ENCODE measurements around the gene NOS1.
"Not testable (repeated sequence)": the region's sequence is repeated elsewhere in the genome, so short reads cannot be mapped to it uniquely, and the experiment has no call there.

The NOS1 gene

DNA sequence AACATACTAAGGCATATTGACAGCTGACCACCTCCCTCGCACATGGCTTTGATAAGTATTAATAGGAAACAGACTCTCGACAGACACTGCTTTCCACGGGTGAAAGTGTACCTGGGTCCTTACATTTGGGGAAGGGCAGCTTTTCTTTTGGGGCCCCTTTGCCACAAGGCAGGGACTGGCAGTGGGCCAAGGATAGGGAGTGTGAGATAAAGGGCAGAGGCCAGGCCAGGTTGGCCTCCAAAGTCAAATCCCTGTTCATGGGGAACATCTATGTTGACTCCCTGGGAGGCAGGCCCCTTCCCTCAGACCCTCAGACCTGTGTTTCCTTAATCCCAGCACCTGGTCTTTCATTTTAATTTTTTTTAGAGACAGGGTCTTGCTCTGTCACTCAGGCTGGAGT, 151.8 kb downstream of the NOS1 start:
- no peak for DNase-seq (ENCODE audit: low read depth in 2 of 2)

DNA sequence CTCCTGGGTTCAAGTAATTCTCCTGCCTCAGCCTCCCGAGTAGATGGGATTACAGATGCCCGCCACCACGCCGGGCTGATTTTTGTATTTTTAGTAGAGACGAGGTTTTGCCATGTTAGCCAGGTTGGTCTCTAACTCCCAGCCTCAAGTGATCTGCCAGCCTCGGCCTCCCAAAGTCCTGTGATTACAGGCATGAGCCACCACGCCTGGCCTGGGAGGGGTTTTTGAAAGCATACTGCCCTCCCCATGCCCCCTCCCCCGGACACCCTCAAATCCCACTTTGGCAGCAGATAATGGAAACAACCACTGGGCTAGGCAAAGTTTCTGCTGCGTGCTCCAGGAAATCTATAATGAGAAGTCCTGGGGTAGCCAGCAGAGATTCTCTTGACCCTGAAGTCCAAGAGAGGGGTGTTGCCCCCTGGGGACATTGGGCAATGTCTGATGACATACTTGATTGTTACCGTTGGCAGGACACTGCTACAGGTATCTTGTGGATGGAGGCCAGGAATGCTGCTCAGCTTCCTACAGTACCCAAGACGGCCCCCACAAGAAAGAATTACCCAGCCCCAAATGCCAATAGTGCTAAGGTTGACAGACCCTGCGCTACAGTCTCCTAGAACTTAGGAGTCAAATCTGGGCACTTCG, 152.5 kb downstream of the NOS1 start:
- DNase-seq (ENCODE audit: low read depth in 2 of 2): no peak

DNA sequence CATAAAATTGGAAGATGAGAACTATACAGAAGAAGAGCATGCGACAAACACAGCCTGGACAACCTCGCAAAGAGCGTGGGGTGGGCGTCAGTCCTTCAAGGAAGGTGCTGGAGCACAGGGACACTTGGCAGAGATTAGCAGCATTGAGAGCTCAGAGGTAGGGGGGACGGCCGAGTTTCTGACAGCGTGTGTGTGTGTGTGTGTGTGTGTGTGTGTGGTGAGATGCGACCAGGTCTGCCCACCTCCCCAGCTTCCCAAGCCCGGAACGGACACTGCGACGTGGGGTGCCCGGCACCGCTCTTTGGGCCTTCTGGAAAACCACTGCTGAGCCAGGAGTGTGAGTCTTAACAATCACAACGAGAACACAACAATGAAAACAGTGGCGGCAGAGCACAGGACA, 153.2 kb downstream of the NOS1 start:
- DNase-seq (ENCODE audit: low read depth in 2 of 2): no peak

DNA sequence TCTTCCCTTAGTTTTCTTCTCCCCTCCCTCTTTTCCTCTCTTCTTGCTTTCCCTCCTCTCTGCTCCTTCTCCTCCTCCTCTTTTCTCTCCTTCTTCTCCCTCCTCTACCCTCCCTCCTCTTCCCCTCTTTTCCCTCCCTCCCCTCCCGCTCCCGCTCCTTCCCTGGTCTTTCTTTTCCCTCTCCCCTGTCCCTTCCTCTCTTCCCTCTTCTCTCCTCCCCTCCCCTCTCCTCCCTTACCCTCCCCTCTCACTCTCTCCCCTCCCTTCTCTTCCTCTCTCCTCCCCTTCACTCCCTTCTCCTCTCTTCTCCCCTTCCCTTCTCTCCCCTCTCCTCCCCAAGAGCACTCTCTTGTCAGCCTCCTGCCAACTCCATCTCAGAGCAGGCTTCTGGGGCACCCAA, 153.8 kb downstream of the NOS1 start:
- no peak for DNase-seq (ENCODE audit: low read depth in 2 of 2)

DNA sequence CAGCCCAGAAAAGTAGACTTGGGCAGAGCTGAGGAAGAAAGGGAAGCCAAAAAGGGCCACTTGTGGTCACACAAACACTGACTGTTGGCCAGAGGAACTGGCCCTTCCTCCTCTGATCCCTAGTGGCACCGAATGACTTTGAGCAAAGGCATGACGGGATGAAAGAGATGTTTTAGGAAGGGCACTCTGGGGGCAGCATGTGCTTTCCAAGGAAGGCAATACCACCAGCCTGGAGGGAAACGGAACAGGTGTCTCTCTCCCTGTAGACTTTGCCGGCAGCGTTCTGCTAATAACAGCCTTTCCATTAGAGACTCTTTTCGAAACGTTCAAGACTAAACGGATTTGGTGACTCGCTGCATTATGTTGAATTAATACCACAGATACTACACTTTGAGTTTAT, 158.9 kb downstream of the NOS1 start:
- DNase-seq (ENCODE audit: low read depth in 2 of 2): no peak

DNA sequence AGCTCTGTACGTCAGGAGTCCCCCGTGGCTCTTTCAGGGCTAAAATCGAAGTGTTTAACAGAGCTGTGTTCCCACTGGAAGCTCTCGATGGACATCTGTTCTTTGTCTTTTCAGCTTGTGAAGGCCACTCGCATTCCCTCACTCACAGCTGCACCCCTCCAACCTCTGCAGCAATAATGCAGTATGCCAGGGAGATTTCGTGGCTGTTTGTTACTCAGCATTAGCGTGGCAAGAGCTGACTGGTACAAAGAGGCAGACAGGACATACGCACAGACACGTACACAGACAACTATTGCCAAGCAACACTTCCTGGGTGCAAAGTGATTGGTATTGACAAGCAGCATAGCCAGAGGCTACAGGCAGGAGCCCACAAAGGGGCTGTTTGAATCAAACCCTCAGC, 159.4 kb downstream of the NOS1 start:
- no peak for DNase-seq (ENCODE audit: low read depth in 2 of 2)

DNA sequence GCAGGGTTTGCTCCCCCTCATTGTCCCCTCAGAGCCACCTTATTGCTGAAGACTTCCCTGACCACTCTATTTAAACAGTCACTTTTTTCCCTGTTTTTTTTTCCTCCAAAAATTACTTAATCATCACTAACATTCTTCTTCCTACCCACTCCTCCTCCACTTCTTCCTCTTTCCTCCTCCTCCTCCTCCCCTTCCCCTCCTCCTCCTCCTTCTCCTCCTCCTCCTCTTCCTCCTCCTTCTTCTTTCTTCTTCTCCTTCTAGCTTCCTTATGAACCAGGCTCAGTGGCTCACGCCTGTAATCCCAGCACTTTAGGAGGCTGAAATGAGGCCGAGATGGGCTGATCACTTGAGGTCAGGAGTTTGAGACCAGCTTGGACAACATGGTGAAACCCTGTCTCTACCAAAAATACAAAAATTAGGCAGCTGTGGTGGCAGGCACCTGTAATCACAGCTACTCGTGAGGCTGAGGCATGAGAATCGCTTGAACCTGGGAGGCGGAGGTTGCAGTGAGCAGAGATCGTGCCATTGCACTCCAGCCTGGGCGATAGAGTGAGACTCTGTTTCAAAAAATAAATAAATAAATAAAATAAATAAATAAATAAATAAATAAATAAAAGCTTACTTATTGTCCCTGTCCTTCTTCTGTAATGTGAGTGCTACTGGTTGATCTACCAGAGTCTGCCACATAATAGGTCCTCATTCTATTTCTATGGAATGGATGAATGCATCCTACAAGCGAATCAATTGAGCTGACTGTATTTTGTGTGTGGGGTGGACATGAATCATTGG, 161.3 kb downstream of the NOS1 start:
- not testable (repeated sequence) for DNase-seq (ENCODE audit: low read depth in 2 of 2)

DNA sequence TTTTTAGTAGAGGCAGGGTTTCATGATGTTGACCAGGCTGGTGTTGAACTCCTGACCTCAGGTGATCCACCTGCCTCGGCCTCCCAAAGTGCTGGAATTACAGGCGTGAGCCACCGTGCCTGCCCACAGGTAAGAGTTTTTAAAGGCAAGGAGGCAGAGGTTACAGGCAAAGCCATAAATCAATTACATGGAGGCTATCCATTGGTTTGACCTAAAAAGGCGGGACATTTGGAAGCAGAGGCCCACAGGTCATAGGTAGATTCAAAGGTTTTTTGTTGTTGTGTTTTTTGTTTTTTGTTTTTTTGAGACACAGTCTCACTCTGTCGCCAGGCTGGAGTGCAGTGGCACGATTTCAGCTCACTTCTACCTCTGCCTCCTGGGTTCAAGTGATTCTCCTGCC, 165.1 kb downstream of the NOS1 start:
- not testable (repeated sequence) for DNase-seq (ENCODE audit: low read depth in 2 of 2)

DNA sequence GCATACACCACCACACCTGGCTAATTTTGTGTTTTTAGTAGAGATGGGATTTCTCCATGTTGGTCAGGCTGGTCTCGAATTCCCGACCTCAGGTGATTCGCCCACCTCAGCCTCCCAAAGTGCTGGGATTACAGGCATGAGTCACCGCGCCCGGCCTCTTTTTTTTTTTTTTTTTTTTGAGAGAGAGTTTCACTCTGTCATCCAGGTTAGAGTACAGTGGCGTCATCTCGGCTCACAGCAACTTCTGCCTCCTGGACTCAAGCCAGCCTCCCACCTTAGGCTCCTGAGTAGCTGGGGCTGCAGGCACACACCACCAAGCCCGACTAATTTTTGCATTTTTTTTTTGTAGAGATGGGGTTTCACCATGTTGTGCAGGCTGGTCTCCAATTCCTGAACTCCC, 166.4 kb downstream of the NOS1 start:
- not testable (repeated sequence) for DNase-seq (ENCODE audit: low read depth in 2 of 2)

DNA sequence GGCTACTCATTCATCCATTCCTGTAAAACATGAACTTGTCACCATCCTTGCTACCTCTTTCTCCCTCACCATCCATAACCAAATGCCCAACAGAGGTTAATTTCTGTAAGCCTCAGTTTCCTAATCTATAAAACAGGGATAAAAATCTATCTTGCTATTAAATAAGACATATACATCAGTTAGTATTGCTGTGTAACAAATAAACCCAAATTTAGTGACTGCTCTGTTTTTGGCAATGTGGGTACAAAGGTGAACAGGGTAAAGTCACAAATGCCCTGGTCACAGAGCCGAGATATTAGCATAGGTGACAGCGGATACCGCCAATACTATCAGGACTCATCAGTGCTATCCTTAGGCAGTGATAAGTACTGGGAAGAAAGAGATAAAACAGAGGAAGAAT, 167.5 kb downstream of the NOS1 start:
- DNase-seq (ENCODE audit: low read depth in 2 of 2): no peak

DNA sequence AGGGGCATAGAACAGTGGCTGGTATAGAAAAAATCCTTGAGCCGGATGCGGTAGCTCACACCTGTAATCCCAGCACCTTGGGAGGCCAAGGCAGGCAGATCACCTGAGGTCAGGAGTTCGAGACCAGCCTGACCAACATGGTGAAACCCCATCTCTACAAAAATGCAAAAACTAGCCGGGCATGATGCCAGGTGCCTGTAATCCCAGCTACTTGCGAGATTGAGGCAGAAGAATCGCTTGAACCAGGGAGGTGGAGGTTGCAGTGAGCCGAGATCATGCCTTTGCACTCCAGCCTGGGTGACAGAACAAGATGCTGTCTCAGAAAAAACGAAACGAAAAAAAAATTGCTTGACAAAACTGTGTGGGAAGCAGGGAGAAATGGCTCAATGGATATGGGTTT, 168.8 kb downstream of the NOS1 start:
- not testable (repeated sequence) for DNase-seq (ENCODE audit: low read depth in 2 of 2)

DNA sequence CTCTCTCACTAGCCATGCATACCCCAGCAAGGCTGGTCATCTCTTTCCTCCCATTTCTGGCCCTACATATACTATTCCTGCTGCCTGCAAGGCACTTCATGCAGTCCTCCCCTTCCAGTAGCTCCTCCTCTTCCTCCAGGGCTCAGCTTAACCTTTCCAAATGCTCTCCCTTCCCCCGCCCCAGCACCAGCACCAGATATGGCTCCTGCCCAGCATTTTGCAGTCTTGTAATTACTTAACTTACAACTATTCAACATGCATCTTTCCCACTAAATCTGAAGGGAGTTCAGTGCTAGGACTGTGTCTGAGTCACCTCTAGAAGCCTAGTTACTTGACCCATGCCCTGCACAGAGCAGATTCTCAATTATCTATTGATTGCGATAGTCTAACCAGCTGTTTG, 169.4 kb downstream of the NOS1 start:
- DNase-seq (ENCODE audit: low read depth in 2 of 2): no peak

DNA sequence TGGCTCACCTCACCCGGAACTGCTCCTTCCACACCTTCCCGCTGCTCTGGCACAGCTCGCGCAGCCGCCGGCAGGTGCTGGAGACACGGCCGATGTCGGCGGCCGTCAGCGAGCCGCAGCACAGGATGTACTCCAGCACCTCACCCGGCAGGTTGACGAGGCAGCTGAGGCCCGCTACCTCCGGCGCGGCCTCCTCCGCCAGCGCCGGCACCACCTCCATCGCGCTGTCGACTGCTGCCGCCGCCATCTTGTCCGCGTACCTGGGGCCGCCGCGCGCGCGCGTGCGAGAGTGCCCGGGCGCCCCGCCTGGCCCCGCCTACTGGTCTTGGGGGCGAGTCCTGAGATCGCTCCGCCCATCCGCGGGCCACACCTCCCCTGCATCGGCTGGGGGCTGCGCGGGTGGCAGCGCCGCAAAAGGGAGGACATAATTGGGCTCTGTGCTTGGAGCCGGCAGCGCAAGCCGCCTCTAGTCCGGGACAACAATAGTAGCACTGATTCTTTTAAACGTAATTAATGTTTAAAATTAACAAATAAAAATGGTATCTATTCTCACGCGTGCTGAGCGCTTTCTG, 171.1 kb downstream of the NOS1 start, which contains the start of gene FBXO21:
Gene FBXO21, minus strand, starts transcription at position 261 of the 572 bp plus-strand sequence. Its CDS starts 14 bp downstream, at position 247.
- DNase-seq (ENCODE audit: low read depth in 2 of 2): peak; percentile 87 to 89

DNA sequence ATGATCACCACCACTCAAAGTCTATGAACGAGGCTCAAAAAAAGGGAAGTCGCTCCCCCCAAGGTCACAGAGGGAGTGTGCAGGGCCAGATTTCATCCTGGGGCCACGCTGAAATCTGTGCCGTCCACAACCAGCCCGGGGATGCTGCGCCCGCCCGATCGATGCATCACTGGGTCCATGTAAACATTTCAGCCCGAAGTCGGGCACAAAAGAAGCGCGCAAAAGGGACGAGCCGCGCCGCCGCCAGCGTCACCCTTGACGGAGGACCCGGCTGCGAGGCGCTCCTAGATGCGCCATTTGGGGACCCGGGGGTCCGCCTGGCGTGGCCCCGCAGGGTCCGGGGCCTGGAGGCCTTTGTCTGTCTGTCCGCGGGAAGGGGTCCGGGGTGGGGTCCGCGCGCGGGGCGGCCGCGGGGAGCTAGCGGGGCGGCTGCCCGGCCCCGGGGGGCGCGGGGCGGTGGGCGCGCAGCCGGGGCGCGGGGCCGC, 171.7 kb downstream of the NOS1 start:
- DNase-seq (ENCODE audit: low read depth in 2 of 2): peak; percentile 9 to 14

DNA sequence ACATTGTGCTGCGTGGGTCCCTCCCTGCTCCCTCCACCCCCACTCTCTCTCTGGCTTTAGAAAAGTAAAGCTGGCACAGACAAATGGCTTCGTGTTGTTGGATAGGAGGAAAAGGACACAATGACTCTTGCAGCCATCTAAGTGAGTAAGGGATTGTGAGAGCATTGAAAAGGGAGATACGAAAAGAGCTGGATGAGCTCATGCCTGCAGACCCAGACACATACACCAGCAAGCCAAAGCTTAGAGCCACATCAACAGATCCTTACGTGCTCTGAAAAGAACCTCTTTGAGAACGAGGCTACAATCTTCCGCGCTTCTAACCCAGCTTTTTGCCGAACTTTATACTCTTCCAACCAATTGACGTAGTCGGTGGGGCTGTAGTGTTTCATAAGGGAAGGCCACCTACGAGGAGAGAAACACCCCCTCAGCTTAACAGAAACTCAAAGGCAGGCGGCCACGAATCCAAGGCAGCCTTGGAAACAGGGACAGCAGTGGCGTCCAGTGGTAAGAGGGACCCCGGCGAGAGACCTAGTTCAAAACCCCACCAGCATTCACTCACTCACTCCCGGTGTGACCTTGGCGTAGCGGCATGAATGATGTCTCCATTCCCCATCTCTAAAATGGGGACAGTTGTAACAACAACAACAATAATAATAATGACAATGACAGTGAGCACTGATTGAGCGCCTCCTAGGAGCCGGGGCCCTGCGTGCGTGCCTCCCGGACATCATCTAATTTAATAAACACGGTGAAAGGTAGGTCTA, 172.3 kb downstream of the NOS1 start:
- DNase-seq (ENCODE audit: low read depth in 2 of 2): no peak

DNA sequence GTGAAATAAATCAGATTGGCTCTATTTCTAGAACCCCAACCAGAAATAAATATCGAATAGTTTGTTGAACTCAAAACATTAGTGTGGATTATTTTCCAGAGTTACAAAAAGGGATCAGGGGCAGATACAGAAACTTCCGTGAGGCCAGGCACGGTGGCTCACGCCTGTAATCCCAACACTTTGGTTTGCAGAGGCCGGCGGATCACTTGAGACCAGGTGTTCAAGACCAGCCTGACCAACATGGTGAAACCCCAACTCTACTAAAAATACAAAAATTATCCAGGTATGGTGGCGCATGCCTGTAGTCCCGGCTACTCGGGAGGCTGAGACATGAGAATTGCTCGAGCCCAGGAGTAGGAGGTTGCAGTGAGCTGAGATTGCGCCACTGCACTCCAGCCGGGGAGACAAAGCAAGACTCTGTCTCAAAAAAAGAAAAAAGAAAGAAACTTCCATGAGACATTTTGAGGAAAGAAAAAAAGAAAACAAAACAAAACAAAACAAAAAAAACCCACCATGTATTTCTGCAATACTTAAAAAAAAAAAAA, 173.2 kb downstream of the NOS1 start:
- no peak for DNase-seq (ENCODE audit: low read depth in 2 of 2)

DNA sequence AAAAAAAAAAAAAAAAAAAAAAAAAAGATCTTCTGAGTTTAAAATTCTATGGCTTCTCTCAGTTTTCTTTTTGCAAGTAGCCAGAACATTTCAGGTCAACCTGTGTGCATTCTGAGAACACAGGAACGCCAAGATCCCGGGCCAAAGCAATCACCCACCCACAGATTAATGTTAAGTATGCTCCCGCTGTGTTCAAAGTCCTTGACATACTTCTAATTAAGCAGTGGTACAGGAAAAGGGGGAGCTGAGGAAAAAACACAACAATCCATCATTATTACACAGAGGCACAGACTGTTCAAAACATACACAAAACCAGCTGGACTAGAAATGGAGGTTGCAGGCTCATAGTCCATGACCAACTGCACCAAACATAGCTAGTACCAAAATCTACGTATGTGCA, 174.0 kb downstream of the NOS1 start:
- DNase-seq (ENCODE audit: low read depth in 2 of 2): no peak

DNA sequence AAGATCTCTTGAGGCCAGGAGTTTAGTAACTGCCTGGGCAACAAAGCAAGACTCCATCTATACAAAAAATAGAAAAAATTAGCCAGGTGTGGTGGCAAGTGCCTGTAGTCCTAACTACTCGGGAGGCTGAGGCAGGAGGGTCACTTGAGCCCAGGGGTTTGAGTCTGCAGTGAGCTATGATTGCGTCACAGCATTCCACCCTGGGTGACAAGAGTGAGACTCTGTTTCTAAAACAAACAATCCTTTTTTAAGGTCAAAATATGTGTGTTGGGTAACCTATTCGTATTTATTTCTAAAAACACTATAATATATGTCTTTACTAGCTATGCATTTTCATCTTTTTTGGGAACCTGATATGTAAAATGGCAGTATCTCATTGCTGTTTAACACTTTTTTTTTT, 178.6 kb downstream of the NOS1 start:
- no peak for DNase-seq (ENCODE audit: low read depth in 2 of 2)

DNA sequence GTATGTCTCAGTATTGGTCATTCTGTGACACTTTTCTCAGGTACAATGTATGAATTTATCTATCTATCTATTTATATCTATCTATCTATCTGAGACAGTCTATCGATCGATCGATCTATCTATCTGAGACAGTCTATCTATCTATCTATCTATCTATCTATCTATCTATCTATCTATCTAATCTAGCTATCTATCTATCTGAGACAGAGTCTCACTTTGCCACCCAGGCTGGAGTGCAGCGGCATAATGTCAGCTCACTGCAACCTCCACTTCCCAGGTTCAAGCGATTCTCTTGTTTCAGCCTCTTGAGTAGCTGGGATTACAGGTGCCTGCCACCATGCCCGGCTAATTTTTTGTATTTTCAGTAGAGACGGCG, 180.0 kb downstream of the NOS1 start:
- not testable (repeated sequence) for DNase-seq (ENCODE audit: low read depth in 2 of 2)

DNA sequence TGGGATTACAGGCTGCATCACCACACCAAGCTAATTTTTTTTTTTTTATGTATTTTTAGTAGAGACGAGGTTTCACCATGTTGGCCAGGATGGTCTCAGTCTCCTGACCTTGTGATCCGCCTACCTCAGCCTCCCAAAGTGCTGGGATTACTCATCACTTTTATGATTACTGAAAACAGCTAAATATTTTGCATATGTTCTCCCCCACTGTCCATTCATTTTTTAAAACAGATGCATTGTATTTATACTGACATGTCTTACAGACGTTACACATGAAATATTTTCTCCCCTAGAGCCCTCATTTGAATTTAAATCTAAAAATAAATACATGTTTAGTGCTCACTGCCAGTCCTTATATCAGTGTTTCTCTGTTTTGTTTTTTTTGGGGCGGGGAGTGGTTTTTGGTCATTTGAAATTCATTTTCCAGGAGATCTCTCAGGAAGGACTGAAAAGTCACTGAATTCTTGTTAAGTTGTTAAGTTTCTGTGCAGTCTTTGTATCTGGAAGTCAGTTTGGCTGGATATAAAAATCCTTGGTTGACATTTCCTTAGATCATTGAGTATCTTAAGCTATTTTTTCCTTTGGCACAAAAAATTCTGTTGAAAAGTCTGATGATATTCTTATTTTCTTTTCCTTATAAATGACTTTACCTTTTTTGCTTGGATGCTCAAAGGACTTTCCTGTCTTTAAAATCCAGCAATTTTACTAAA, 180.5 kb downstream of the NOS1 start:
- DNase-seq (ENCODE audit: low read depth in 2 of 2): no peak

DNA sequence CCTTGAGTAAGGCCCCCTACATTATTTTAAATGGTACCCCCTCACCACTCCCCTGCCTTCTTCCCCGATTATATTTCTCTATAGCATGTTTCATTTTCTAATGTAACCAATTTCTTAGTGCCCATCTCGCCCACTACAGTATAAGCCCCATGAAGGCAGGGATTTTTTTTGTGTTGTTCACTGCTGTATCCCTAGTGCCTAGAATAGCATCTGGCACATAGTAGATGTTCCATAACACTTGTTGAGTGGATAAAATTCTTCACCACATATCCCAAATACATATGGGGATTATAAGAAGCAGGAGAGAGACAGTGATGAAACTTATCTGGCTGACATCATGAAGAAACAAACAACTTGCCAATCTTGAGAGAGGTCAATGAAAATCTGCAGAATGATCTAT, 182.7 kb downstream of the NOS1 start:
- no peak for DNase-seq (ENCODE audit: low read depth in 2 of 2)

Data from stimulated activated CD4-positive, alpha-beta T cell treated with anti-CD3 and anti-CD28 coated beads, Interleukin-15, amount 100 ng/mL, for 48 hours (primary cell).